Stimulated activated effector memory CD8-positive, alpha-beta T cell treated with anti-CD3 and anti-CD28 coated beads, Interleukin-12 subunit alpha, Interleukin-12 subunit beta, amount 100 ng/mL, for 72 hours (primary cell): ENCODE measurements around the gene CALCOCO1.
"Not testable (repeated sequence)": the region's sequence is repeated elsewhere in the genome, so short reads cannot be mapped to it uniquely, and the experiment has no call there.

Source experiments
- ATAC-seq: fragments of 150-1000 bp; cut with Tn5 transposase; 2 replicates; pipeline ENCODE4 v1.10.0; 2021
- DNase-seq, 2 donors: peaks; one replicate each; pipeline ENCODE4 v3.0.0; 2021 to 2022; ENCODE audit warnings: low spot score in 2 of 2
- H3K27ac Mint-ChIP-seq: one replicate; pipeline ENCODE4 v1.8.0; 2022; ENCODE audit warnings: mild to moderate bottlenecking, mixed read lengths
- H3K36me3 Mint-ChIP-seq: one replicate; pipeline ENCODE4 v1.8.0; 2022; ENCODE audit warnings: mild to moderate bottlenecking, mixed read lengths
- H3K4me1 Mint-ChIP-seq: one replicate; pipeline ENCODE4 v1.8.0; 2022; ENCODE audit warnings: mixed read lengths
- H3K4me3 Mint-ChIP-seq: one replicate; pipeline ENCODE4 v1.8.0; 2022; ENCODE audit warnings: mild to moderate bottlenecking, mixed read lengths
- H3K9me3 Mint-ChIP-seq: one replicate; pipeline ENCODE4 v1.8.0; 2022; ENCODE audit warnings: mixed read lengths

The CALCOCO1 gene

DNA sequence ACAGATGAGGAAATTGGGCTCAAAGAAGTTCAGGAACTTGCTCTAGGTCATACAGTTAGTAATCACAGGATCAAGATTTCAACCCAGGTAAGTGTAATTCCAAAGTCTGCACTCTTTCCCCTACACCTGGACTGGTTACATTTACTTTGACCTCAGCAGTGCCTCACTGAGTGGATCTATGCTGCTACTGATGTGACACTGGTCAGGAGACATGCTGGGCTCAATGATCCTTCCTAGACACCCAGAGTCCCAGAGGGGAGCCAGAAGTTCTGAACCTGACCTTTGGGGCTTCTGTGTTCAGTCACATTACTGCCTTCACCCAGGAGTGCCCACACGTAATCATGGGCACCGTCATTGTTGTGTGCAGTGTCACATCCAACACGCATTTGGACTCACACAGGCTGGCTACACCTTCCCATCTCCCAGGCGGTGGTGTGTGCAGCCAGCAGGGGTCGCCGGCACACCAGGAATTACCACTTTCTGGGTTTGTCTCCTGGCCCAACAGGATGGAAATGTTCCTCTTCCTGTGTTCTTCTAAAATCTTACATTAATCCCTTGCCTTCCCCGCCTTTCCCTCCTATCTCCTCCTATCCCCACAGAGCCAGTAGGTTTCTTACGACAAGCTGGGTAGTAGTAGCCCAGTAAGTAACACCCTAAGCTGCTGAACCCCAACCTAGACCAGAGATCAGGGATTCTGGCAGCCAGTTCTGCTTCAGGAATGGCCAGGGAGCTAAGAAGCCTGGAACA is 25.6 kb downstream of the CALCOCO1 start:
- DNase-seq: peak; percentile 66 to 83
- H3K9me3 Mint-ChIP-seq: no peaks in the 10 kb centered on the region
- H3K4me3 Mint-ChIP-seq: no peak overlapping the region
- no peaks in the 10 kb centered on the region for H3K36me3 Mint-ChIP-seq
- no peak overlapping the region for H3K27ac Mint-ChIP-seq
- peaks cover 13% of the 10 kb centered on the region for H3K4me1 Mint-ChIP-seq
- peak; percentile 93 for ATAC-seq

DNA sequence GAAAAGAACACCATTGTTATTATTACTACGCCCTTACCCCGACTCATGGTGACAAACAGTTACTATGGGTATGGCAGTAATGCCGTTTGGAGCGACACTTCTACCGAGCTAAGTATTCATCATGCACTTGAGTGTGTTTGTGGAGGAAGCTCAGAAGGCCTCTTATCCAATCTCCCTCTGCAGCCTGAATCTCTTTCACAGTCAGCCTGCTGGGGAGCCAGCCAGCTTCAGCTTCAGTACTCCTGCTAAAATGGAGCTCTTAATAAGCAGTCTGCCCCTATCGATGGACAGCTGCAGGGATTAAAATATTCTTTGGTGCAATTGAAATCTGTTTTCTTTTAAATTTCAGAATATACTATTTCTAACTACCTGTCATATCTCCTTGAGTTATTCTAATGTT is 26.7 kb downstream of the CALCOCO1 start:
- ATAC-seq (no peak), DNase-seq (no peak)
- Mint-ChIP-seq H3K36me3 (no peaks in the 10 kb centered on the region), H3K27ac (no peak overlapping the region), H3K4me3 (no peak overlapping the region), H3K9me3 (no peaks in the 10 kb centered on the region), H3K4me1 (peaks cover 20% of the 10 kb centered on the region)

GRCh38 chr12:53699678-53700025 is 27.6 kb downstream of the CALCOCO1 start:
- no peaks in the 10 kb centered on the region for H3K36me3 Mint-ChIP-seq
- no peak overlapping the region for H3K4me3 Mint-ChIP-seq
- DNase-seq: no peak
- no peaks in the 10 kb centered on the region for H3K9me3 Mint-ChIP-seq
- H3K4me1 Mint-ChIP-seq: peaks cover 29% of the 10 kb centered on the region
- H3K27ac Mint-ChIP-seq: no peak overlapping the region
- no peak for ATAC-seq

DNA sequence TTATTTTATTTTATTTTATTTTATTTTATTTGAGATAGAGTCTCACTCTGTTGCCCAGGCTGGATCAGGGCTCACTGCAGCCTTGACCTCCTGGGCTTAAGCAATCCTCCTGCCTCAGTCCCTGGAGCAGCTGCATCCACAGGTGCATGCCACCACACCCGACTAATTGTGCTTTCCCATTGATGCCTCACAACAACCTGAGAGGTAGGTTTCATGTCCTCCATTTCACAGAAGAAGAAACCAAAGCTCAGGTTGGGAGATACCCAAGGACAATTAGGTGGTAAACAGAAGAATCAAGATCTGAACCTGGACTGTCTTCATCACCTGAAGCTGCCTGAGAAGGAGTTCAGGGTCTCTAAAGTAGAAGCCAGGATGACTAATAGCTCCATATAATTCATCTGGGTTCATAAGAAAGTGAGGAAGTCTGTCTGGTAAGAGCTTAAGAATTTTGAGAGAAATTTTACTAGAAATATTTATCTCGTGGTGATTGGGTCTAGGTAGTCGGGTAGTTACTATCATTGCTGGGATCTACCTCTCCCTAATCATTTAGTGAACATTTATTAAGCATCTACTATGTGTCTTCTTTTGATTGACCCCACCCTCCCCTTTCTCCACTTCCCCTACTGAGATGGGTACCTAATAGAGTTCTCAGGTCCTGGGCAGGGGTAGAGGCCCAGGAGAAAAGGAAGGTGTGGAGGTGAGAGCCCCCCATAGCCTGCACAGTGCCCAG is 28.1 kb downstream of the CALCOCO1 start:
- Mint-ChIP-seq H3K9me3 (no peaks in the 10 kb centered on the region), H3K36me3 (no peaks in the 10 kb centered on the region), H3K4me1 (peaks cover 34% of the 10 kb centered on the region), H3K4me3 (no peak overlapping the region), H3K27ac (no peak overlapping the region)
- ATAC-seq (no peak), DNase-seq (no peak)

DNA sequence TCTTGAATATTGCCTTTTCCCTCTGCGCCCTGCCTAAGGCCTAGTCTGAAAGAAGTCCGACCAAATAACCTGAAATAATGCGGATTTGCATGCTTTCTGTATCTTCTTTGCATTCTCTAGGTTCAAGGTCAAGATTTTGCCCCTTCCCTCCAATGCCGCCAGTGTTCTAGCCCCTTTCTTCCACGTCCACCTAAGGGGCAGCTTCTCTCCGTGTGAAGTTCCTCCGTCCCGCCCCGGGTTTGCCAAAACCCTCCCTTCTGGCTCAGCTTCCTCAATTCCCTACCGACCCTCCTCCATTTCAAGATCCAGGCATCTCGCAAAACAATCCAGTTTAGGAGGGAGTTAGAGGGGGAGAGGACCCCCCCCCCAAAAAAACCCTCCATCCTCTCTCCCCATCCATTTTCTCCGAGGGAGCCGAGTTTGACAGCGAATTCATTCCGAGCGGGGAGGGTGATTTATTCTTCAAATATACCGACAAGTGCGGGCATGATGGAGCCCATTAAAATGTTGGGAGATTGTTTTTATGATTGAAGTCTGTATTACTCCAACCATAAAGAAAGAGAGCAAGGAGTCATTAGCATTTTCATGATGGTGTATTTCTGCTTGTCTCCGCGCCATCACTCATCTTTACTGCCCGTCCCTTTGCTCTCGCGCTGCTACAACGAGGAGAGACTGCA is 30.5 kb downstream of the CALCOCO1 start:
- Mint-ChIP-seq H3K36me3 (no peaks in the 10 kb centered on the region), H3K9me3 (no peaks in the 10 kb centered on the region), H3K27ac (no peak overlapping the region), H3K4me3 (peak overlapping the region; percentile 30), H3K4me1 (peaks cover 33% of the 10 kb centered on the region)
- DNase-seq (no peak), ATAC-seq (no peak)

DNA sequence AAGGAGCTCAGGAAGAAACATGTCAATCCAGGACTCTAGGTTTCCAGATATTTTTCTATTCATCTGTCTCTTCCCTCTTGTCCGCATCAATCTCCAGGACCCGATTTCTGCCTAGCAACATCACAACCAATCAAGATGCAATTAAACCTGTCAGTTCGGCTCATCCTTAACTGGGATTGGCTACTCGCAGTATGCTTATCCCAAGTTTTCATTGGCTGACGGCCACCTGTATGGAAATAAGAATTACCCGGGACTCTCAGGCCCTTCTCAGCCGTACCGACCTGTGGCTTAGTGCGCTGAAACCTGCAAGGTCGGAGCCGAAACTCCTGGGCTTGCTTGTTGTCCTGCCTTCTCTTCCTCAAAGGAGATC is 31.0 kb downstream of the CALCOCO1 start:
- ATAC-seq: no peak

DNA sequence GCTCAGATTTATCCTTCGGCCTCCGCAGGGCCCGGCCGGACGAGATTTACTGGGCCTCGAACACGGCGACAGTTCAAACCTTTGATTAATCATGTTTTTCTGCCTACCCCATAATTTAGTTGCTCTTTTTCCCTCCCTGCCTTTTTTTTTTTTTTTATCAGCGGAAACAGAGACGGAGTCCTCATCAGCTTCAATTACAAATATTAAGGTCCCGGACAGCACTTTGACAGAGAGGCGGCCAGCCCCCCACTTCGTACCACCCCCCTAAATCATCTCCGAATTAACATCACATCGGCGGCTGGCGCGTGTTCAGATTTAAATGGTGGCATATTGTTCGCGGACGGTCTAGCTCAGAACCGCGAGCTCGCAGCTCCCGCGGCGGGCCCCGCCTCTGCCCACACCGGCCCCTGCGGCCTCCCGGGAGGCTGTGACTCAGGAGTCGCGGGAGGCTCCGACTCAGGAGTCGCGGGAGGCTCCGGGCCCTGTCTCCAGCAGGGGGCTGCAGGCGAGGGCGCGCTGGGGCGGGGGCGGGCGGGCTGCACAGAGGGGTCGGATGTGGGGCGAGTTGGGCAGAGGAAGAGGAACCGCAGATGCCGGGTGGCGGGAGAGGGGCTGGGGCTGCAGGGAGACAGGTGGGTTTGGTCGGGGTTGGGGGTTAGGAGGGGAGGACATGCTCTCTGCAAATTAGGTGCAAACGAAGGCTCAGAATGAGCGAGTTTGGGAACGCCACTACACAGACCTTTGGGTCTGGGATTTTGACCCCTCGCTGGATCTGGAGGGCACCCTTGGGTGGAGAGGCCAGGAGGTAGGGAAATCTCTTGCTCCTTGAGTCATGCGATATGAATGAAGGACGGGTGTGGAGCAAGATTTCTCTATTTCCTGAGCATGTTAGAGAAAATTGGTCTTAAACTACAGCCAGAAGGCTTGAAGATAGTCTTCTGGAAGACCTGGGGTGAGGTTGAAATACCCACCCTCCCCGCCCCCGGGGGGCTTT is 31.8 kb downstream of the CALCOCO1 start:
- H3K9me3 Mint-ChIP-seq: no peaks in the 10 kb centered on the region
- ATAC-seq (peak; percentile 91), DNase-seq (no peak)
- H3K4me1 Mint-ChIP-seq: peaks cover 29% of the 10 kb centered on the region
- H3K4me3 Mint-ChIP-seq: peak overlapping the region; percentile 58
- H3K36me3 Mint-ChIP-seq: no peaks in the 10 kb centered on the region
- H3K27ac Mint-ChIP-seq: no peak overlapping the region

More for the DNA sequence above, 31.0 kb downstream of the CALCOCO1 start:
- peaks cover 29% of the 10 kb centered on the region for H3K4me1 Mint-ChIP-seq
- no peaks in the 10 kb centered on the region for H3K9me3 Mint-ChIP-seq
- no peak overlapping the region for H3K27ac Mint-ChIP-seq
- peak overlapping the region; percentile 30 for H3K4me3 Mint-ChIP-seq
- DNase-seq: no peak
- no peaks in the 10 kb centered on the region for H3K36me3 Mint-ChIP-seq

DNA sequence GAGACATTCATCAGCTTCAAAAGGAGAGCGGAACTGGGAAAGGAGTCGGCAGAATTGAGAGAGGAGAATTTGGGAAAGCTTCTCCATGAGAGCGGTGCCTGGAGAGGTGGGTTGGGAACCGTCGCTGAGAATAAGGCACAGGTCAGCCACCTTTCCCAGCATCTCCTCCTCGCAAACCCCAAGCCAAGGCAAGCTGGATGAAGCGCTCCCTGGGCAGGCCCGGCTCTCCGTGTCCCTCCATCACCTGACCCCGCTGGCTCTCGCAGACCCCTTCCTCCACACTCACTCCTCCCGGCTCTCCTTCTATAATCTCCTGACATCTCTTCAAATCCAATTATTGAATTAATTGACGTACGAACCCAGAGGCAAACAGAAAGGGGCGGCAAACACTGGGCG is 32.5 kb downstream of the CALCOCO1 start:
- ATAC-seq (no peak), DNase-seq (no peak)
- Mint-ChIP-seq H3K36me3 (no peaks in the 10 kb centered on the region), H3K9me3 (no peaks in the 10 kb centered on the region), H3K27ac (no peak overlapping the region), H3K4me3 (peak overlapping the region; percentile 58), H3K4me1 (peaks cover 29% of the 10 kb centered on the region)

- H3K27ac Mint-ChIP-seq: no peak overlapping the region
- no peak for DNase-seq
- no peaks in the 10 kb centered on the region for H3K4me1 Mint-ChIP-seq
- ATAC-seq: no peak
- H3K4me3 Mint-ChIP-seq: no peak overlapping the region
- no peaks in the 10 kb centered on the region for H3K36me3 Mint-ChIP-seq
- no peaks in the 10 kb centered on the region for H3K9me3 Mint-ChIP-seq
Observed at GRCh38 chr12:53688134-53688533, 39.1 kb downstream of the CALCOCO1 start.

DNA sequence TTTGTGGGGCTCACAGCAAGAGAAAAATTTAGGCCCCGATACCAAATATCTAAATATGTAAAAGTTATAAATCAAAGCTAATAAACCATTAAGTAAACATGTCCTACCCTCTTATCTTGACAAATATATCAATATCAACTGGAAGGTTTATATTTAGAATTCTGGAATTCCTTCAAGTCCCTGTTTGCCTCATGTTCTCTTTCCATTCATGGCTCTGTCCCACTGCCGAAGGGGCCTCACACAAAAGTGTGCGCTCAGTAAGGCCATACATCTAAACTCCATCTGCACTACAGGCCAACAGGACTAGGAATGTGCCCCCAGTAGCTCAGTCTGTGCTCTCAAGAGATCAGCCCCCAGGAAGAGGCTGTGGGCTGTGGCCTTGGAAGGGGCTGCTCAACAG is 40.8 kb downstream of the CALCOCO1 start:
- Mint-ChIP-seq H3K27ac (no peak overlapping the region), H3K4me1 (no peaks in the 10 kb centered on the region), H3K36me3 (no peaks in the 10 kb centered on the region), H3K4me3 (no peak overlapping the region), H3K9me3 (no peaks in the 10 kb centered on the region)
- no peak for DNase-seq
- no peak for ATAC-seq

- H3K9me3 Mint-ChIP-seq: no peaks in the 10 kb centered on the region
- ATAC-seq (no peak), DNase-seq (no peak)
- H3K27ac Mint-ChIP-seq: no peak overlapping the region
- H3K4me1 Mint-ChIP-seq: no peaks in the 10 kb centered on the region
- H3K4me3 Mint-ChIP-seq: no peak overlapping the region
- no peaks in the 10 kb centered on the region for H3K36me3 Mint-ChIP-seq
Observed at GRCh38 chr12:53684654-53685220, 42.5 kb downstream of the CALCOCO1 start.

GRCh38 chr12:53683983-53684382 is 43.3 kb downstream of the CALCOCO1 start:
- Mint-ChIP-seq H3K36me3 (no peaks in the 10 kb centered on the region), H3K9me3 (no peaks in the 10 kb centered on the region), H3K4me3 (no peak overlapping the region), H3K4me1 (no peaks in the 10 kb centered on the region), H3K27ac (no peak overlapping the region)
- no peak for DNase-seq
- no peak for ATAC-seq

GRCh38 chr12:53683494-53683893 is 43.8 kb downstream of the CALCOCO1 start:
- no peaks in the 10 kb centered on the region for H3K9me3 Mint-ChIP-seq
- H3K4me3 Mint-ChIP-seq: no peak overlapping the region
- no peaks in the 10 kb centered on the region for H3K4me1 Mint-ChIP-seq
- DNase-seq (no peak), ATAC-seq (no peak)
- H3K36me3 Mint-ChIP-seq: no peaks in the 10 kb centered on the region
- no peak overlapping the region for H3K27ac Mint-ChIP-seq

DNA sequence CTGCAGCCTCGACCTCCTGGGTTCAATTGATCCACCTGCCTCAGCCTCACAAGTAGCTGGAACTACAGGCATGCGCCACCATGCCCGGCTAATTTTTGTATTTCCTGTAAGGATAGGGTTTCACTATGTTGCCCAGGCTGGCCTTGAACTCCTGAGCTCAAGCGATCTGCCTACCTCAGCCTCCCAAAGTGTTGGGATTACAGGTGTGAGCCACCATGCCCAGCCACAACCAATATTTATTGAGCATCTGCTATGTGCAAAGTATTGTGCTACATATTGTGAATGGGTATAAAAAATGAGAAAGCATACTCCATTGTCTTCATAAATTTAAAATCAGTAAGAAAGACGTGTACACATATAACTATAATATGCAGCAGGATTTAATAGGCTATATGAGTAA is 47.2 kb downstream of the CALCOCO1 start:
- H3K36me3 Mint-ChIP-seq: peaks cover 16% of the 10 kb centered on the region

GRCh38 chr12:53677800-53678148 is 49.5 kb downstream of the CALCOCO1 start:
- H3K4me1 Mint-ChIP-seq: peaks cover 16% of the 10 kb centered on the region
- H3K36me3 Mint-ChIP-seq: peaks cover 36% of the 10 kb centered on the region
- H3K9me3 Mint-ChIP-seq: no peaks in the 10 kb centered on the region
- no peak for ATAC-seq
- peak overlapping the region; percentile 84 for H3K4me3 Mint-ChIP-seq
- H3K27ac Mint-ChIP-seq: no peak overlapping the region
- no peak for DNase-seq

More for the DNA sequence above, 47.2 kb downstream of the CALCOCO1 start:
- H3K4me1 Mint-ChIP-seq, H3K4me3 Mint-ChIP-seq, DNase-seq, H3K27ac Mint-ChIP-seq, ATAC-seq, H3K9me3 Mint-ChIP-seq: not testable (repeated sequence)
